Measurements from ENCODE around the gene FAF1.
"Not testable (repeated sequence)": the region's sequence is repeated elsewhere in the genome, so short reads cannot be mapped to it uniquely, and the experiment has no call there.

FAF1 gene

DNA sequence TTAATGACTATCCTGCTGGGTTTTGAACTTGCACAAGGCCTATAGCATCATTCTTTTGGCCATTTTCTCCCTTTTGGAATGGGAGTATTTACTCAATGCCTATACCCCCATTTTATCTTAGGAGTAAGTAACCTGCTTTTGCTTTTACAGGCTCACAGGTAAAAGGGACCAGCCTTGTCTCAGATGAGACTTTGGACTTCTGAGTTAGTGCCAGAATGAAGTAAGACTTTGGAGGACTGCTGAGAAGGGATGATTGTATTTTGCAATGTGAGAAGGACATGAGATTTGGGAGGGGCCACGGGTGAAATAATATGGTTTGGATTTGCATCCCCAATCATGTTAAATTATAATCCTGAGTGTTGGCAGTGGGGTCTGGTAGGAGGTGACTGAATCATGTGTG lies 212.7 kb downstream of the FAF1 start:
- no peak for DNase-seq

DNA sequence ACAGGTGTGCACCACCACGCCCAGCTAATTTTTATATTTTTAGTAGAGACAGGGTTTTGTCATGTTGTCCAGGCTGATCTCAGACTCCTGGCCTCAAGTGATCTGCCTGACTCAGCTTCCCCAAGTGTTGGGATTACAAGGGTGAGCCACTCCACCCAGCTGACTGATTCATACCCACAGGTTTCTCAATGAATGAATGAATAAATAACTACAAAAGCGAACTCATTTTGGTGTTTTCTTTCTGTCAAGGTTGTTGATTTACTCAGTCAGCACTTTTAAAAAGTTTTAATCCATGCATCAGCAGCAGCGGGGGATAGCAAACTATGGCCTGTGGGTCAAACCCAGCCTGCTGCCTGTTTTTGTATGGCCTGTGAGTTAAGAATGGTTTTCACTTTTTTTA lies 217.5 kb downstream of the FAF1 start:
- no peak for DNase-seq

DNA sequence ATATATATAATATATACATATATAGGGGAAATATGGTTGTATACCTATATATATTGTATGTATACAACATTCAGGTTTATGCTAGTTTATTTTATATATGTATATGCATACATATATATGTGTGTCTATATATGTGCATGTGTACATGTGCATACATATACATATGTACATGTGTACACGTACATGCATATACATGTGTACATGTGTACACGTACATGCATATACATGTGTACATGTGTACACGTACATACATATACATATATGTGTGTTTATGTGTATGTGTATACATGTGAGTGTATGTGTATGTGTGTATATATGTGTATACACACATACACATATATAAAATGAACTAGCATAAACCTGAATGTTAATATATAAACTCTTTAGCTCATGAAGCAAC lies 220.9 kb downstream of the FAF1 start:
- no peak for DNase-seq

DNA sequence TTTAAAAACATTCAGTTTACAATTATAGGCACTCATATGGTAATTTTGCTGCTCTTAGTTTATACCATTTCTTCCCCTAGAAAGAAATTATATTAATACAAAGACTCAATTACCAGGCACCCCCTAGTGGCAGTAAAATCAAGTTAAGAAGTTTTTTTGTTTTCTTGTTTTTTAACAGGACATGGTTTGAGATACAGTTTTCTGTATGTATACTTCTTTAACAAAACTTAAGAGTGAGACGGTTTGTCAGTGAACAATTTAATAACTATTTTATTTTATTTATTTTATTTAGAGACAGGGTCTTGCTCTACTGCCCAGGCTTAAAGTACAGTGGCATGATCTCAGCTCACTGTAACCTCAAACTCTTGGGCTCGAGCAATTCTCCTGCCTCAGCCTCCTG lies 224.6 kb downstream of the FAF1 start:
- DNase-seq = no peak

DNA sequence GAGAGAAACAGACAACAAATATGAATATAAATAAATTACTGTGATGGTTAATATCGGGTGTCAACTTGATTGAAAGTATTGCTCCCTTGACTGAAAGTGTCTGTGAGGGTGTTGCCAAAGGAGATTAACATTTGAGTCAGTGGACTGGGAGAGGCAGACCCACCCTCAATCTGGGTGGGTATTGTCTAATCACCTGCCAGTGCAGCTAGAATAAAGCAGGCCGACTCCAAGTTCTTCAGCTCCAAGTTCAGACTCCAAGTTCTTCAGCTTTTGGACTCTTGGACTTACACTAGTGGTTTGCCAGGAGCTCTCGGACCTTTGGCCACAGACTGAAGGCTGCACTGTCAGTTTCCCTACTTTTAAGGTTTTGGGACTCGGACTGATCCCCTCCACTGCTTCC lies 232.5 kb downstream of the FAF1 start:
- not testable (repeated sequence) for DNase-seq

DNA sequence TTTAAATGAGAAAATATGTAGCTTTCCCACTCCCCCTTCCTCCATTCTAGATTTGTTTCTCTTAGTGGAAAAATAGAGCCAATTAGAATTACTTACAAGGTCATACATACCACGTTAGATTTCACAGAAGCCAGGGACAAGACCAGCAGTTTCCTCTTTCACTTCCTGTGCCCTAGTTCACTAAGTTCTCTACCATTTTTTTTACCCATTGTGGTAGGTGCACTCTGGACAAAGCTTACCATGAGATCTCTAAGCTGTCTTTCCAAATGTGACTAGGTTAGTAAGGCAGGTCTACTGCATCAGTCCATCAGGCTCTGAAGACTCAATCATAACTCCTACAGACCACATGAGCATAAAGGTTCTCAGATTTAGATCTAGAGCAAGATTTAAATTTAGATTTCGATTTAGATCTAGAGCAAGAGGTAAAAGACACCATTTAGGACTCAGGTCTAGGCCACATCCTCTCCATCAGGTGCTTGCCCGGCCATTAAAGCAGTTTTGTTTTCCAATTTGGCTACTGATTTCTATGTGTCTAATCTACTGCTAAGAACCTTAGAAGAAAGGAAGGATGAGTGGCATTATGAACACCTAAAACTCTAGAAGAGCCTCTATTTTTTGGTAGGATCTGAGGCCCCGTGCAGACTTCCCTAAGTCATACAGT lies 235.3 kb downstream of the FAF1 start:
- peak; percentile 92 for DNase-seq

DNA sequence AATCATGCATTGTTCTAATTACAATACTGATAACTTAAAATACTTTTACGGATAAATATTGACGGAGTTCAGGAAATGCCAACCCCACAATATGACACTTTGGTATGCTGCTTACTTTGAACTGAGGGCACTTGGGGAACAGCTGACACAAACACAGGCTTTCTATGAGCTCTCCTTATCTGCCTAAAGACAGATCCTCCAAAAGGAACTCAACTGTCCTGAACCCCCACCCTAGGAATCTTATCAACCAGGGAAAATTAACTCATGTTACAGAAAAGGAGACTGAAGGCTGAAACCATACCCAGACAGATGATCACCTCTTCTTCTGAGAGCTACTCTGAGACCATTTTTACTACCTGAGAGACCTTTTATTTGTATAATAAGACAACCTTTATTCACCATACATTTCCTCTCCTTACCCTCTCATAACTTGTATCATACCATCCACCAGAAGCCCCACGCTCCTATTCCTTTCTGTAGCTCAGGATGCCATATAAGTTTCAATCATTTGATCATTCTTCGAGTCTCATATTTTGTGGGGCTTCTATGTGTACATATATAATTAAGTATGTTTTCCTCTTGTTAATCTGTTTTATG lies 239.5 kb downstream of the FAF1 start:
- DNase-seq = no peak

DNA sequence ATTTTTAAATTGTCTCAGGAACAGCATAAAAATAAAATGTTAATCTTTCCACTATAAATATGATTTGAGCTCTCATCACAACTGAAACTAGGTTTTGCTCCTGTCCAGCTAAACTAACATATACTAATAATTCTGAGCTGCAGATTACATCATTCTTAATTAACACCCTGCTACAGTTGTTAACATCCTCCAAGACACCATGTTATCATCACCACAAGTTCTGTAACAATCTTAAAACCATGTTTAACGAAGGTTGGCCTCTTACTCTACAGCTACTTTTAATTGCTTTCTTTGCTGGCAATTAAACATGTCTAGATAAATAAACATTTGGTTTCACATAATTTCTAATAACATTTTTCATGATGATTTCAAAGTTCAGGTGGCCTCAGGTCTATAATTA lies 240.9 kb downstream of the FAF1 start:
- DNase-seq = no peak

DNA sequence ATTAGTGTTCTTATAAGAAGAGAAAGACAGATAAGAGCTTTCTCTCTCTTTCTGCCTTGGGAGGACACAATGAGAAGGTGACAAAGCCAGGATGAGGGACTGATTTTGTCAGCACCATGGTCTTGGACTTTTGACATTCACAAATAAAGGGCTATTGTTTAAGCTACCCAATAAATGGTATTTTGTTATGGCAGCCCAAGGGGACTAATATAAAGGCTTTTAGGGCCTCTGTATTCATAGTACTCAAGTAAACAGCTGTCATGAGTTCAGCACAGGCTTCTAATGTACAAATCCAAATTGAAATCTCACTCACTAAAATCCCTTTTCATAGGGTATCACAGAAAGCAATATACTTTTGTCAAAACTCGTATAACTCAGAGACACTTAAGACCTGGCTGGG lies 242.7 kb downstream of the FAF1 start:
- DNase-seq = no peak

DNA sequence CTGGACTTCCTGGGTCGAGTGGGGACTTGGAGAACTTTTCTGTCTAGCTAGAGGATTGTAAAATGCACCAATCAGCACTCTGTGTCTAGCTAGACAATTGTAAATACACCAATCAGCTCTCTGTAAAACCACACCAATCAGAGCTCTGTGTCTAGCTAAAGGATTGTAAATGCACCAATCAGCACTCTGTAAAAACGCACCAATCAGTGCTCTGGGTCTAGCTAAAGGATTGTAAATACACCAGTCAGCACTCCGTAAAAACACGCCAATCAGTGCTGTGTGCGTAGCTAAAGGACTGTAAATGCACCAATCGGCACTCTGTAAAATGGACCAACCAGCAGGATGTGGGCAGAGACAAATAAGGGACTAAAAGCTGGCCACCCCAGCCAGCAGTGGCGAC lies 243.6 kb downstream of the FAF1 start:
- DNase-seq = not testable (repeated sequence)

DNA sequence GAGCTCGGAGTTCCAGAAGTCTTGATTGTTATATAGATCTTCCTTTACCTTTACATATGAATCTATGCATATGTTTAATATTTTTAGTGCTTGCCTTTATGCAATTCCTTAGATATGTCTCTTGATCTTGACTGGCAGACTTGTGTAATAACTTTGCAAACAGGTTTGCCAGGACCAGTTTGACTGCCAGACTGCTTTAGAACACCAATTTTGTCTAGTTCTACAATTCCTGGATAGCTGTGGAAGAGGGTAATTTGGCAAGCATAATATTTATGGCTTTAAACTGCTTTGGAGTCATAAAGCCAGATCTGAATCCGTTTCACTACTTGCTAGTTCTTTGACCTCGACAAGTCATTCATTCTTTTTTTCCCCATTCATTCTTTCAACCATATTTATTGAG lies 250.0 kb downstream of the FAF1 start:
- DNase-seq = no peak

DNA sequence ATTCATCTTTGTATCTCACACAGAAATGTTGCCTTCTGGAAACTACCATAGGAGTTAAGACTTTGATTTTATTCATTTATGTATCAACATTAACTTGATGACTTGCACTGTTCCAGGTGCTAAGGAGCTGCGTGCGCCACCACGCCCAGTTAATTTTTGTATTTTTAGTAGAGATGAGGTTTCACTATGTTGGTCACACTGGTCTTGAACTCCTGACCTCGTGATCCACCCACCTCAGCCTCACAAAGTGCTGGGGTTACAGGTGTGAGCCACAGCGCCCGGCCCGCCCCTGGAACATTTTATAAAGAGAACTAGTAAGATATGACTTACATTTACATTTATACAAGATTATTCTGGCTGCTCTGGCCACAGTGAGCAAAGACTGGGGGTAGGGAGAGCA lies 252.2 kb downstream of the FAF1 start:
- no peak for DNase-seq

DNA sequence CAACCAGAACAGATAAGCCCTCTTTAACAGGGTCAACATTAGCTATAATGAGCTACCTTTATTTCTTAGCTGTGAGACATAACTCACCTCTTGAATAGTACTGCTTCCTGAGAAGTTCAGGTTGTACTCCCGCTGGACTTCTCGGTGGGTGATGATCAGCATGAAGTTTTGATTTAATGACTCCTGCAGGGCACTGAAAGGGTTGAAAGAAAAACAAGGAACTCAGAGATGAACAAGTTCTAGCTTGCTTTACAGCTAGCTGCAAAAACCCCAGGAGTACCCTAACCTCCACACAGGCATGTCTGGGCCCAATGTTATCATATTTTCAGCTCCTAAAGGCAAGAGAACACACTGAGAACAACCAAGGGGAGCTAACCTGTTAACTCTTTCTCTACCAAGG lies 254.4 kb downstream of the FAF1 start:
- no peak for DNase-seq

DNA sequence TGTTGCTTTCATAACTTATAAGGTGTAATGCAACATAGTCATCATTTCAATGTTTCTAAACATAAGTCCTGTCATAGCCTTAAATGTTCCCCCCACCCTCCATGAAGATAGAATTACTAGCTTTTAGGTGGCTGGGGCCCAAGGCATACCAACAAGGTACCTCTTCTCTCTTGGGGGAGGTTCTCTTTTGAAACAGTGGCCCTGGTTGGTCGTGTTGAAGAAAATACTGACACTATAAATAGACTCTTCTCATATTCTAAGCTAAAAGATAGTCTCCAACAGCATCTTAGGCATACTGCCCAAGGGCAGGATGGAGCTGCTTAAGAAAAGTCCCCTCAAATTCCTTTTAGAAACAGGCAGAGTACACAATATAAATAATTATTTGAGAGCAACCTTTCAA lies 255.0 kb downstream of the FAF1 start:
- DNase-seq = no peak

DNA sequence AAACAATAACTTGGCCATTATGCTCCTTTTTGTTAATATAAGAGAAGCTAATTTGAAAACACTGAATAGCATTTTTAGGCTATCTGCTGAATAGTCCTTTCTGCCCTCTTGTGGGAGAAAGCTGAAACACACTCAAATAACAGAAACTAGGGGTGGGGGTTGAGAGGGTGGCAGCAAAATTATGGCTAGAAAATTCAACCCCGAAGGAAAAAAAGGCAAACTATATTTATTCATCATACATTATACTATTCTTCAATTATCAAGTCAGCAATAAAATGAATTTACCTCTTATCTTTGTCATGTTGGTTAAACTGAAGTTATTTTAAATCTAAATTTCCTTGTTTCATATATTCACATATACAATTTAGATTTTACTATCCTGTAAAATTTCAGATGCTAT lies 255.9 kb downstream of the FAF1 start:
- DNase-seq = peak; percentile 14

DNA sequence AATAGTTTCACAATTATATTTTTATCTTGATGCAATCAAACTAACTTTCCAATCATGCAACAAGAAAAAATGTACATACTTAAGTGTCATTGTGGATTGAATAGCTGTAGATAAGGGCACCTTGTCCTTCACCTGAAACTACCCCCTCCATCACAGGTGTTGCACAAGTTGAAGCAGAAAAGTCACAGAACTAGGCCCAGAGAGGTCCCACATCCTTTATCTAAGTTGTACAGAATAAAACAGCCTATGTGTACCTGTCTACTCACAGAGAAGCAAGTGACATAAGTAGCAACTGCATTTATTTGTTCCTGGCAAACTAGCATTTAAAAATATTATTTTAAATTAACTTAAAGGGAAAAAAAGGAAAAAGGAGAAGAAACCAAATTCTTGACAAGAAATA lies 256.8 kb downstream of the FAF1 start:
- DNase-seq = no peak

DNA sequence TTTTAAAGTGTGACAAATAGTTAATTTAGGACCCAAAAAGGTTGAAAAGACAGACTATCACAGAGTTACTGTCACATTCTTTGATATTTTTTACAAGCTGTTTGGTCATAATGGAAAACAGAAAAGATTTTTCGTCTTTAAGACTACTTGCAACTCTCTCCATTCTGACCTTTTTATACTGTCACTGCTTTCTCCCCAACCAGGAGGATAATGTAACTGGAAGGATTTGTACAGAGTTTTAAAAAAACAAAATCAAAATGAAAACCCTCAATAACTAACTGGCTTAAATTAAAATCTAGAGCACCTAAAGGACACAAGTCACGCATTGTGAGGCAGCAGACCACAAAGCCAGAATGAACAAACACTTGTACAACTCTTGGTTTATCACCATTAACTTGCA lies 257.7 kb downstream of the FAF1 start:
- DNase-seq = no peak

DNA sequence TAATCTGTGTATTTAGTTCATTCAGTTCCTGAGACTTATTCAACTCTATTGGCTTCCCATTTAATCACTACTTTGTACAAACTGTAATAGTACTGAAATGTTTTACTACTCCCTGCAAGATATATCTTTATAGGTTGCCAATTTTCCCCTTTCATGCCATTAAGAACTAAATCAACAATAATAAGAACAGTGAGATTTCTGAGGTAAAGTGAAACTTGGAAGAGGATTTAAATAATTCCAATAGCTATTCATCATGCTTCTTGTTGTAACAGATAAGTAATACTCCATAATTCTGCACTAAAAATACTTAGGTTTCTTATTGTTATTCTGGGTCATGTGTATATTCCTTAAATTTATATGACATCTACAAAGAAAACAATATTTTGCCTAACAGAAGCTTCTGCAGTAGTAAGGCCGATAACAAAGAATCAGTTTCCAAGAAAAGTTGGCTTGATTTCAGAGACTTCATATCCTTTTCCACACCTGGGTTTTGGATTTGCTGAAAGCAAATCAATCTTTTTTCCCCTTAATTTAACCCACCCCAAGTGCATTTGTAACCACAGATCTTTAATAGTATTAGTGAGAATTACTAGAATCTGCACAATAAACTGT lies 258.3 kb downstream of the FAF1 start:
- DNase-seq = no peak

DNA sequence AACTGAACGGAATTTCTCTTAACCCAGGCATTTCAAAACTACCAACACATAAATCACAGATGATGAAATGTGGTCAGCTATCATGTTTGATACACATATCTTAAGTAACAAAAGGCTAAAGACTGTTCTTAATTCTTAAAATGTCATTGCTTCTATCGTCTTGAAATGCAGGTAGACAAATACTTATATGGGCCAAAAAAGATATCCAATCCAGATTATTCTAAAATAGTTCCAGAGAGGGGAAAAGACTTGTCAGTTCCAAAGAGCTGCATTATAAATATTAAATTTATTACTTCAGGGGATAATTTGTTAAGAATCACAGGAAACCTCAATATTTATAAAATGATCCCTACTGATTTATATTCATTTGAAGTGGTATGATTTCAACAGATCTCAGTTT lies 259.4 kb downstream of the FAF1 start:
- DNase-seq = no peak

DNA sequence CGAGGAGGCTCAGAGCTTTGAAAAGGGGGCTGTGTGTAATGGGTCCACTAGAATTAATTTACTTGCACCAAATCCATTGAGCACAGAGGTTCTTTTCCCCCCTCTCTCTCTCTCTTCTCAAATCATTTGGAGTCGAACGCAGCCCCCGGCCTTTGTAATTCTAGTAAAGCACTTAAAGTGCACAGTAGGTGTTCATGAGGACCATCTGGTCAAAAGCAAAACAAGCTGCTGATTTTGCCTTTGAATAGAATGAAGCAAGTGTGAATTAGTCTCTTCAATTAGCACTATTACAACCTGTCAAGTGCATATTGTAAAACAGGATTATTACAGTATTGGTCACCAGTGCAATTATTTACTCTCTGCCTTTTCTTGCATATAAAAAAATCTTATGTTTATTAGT lies 259.9 kb downstream of the FAF1 start:
- DNase-seq = no peak

DNA sequence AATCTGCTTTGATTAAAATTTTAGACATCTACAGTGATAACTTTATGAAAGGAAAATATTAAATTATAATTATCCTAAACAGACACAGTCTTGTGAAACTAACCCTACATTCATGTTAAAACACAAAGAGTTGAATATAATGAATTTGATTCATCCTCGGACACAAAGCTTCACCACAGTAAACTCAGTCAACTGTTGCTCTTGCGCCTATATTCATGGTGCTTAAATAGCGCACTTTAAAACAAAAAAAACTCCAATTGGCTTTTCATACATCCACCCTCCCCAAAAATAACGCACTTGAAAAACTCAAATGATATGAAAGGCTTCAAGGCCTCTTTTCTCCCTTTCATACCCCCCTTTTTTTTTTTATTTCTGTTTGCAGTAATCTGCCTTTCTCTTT lies 260.3 kb downstream of the FAF1 start:
- no peak for DNase-seq

DNA sequence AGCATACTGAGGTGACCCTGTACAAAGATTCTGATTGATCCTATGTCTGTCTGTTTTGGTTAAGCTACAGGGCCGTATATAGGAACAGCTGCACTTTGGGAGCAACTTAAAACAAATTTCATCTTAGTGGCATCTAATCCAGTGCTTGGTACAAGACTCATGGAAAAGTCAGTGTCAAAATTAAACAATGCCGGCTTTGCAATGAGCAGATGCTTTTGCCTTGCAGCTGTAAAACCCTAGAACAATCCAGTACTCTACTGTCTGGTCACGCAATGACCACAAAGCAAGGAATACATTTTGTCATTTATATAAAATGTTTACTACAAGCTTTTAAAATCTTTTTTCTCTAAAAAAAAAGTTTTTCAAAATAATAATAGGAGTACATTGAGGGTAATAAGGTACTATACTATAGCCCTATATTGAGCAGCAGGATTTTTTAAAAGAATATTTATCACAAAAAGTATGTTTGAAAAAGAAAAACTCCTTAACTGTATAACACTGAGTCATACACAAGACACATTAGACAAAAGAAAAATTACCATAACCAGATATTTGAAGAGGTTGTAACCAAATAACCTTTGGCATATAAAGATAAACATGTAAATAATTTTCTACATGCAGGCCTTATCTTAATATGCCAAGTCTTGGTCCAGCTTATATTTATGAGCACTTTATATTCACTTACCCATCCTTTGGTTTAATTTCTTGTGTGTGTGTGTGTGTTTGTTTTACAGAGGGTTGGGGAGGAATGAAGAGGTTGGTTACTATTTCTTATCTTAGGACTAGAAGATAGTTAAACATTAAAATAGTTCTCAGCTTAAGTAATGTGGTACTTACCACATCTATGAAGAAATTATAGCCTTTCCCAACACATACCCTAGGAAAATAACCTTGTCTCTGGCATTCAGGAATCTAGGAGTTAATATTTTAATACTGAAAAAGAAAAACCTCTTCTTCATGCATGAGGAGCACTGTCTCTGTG lies 262.3 kb downstream of the FAF1 start:
- DNase-seq = no peak

DNA sequence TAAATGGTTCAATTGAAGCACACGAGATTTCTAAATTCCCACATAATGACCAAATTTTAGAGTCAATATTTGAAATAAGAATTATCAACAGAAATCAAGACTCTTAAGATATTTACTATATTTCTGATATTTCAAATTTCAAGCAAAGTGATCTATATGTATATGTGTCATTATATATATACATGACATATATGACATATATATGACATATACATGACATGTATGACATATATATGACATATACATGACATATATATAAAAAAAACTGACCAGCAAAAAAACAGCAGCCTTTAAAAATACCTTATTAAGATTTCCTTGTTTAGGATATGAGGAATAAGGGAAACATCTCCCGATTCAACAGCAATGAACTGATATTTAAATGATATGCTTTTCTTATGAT lies 266.2 kb downstream of the FAF1 start:
- no peak for DNase-seq

DNA sequence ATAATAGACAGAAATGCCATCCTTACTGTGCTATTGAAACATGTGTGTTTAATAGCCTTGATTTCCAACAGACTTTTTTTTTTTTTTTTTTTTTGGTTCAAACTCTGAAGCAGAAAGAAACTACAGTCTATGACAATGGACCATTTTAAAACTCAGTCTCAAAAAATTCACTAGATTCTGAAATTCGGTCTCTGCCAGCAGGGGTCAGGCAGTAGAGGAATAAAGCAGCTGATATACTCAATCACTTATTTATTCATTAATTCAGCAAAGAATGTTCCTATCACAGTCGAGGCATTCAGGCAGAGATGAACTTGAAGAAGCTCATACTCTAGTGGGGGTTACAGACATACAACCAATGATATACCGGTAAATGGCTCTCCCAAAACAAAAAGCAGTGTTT lies 275.9 kb downstream of the FAF1 start:
- DNase-seq = no peak

Measured in MV-4-11 (cell line).